ENCODE measurements around the gene SMIM12.

Gene SMIM12

GRCh38 chr1:34845131-34845901 lies 14.2 kb downstream of the SMIM12 start:
- no peak for ATAC-seq
- TF ChIP-seq PPARA (CRISPR knock-in tag; IDR thresholded peaks at IDR 0.05; ENCODE audit: borderline replicate concordance) (no peak), ESRRG (CRISPR knock-in tag; IDR thresholded peaks at IDR 0.05) (no peak), GLIS3 (CRISPR knock-in tag; IDR thresholded peaks at IDR 0.05) (no peak), ZNF70 (CRISPR knock-in tag; IDR thresholded peaks at IDR 0.05) (no peak), RARB (CRISPR knock-in tag; IDR thresholded peaks at IDR 0.05) (no peak), ZNF8 (CRISPR knock-in tag; IDR thresholded peaks at IDR 0.05) (no peak), PATZ1 (CRISPR knock-in tag; IDR thresholded peaks at IDR 0.05; ENCODE audit: borderline replicate concordance) (no peak), ARNTL (CRISPR knock-in tag; IDR thresholded peaks at IDR 0.05; ENCODE audit: borderline replicate concordance, low read depth) (no peak), TSHZ2 (CRISPR knock-in tag; IDR thresholded peaks at IDR 0.05) (no peak), BACH2 (CRISPR knock-in tag; IDR thresholded peaks at IDR 0.05; ENCODE audit: borderline replicate concordance) (no peak), ISL1 (CRISPR knock-in tag; IDR thresholded peaks at IDR 0.05) (no peak), POU6F1 (CRISPR knock-in tag; IDR thresholded peaks at IDR 0.05; ENCODE audit: borderline replicate concordance, low read depth) (no peak), OSR1 (CRISPR knock-in tag; IDR thresholded peaks at IDR 0.05) (no peak), CSRNP3 (CRISPR knock-in tag; IDR thresholded peaks at IDR 0.05) (no peak)

DNA sequence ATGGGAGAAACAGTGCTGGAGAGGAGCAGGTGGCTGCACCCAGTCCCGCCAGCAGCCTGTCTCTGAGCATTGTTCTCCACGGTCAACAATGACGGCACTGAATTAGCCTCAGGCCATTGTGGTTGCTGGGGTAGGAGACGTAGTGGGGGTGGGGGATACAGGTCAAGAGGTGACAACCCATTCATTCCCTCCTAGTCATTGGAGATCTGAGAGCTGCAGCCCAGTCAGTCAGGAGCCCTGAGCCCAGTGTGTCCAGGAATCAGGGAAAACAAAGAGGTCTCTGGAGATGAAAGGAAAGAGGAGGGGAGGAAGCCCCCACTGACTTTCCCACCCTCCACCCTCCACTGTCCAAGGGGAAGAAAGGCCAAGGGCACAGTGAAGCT lies 15.3 kb downstream of the SMIM12 start:
- ATAC-seq = no peak
- TF ChIP-seq ZNF8 (CRISPR knock-in tag; IDR thresholded peaks at IDR 0.05) (no peak), TCF4 (CRISPR knock-in tag; IDR thresholded peaks at IDR 0.05; ENCODE audit: borderline replicate concordance) (no peak)

DNA sequence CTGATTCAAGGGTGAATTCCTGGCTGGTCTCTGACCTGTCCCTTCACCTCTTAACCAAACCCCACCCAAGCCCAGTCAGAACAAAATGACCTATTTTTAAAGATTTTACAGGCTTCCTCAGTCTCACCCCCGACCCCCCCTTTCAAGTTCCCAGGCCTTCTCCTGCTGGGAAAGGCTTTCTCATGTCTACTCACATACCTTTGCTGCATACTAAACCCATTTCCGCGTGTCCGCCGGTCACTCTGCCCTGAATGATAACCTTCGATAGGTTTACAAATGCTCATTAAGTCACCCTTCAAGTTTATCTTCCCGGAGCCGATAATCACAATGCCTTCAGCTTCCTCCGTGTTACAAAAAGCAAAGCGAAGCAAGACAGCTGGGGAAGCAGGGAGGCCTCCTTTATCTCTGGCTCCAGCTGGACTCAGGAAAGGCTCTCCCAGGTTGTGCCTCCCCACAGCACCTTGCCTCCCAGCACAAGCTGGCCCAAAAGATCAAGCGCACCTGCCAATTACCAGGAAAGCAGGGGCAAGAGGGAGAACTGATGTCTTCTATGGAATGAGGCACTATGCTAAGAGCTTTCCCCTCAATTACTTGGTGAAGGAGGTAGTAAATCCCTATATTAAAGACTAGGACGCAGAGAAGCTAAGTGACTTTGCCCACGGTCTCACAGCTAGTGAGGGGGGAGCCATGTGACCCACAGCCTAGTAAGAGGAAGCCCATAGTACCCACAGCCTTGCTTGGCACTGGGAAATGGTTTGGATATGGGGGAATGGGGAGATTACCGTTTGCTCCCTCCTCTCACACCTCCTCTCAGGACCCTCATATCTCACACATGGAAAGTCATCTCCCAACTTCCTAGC lies 15.9 kb downstream of the SMIM12 start:
- TF ChIP-seq OSR1 (CRISPR knock-in tag; IDR thresholded peaks at IDR 0.05) = no peak
- no peak for TF ChIP-seq TCF4 (CRISPR knock-in tag; IDR thresholded peaks at IDR 0.05; ENCODE audit: borderline replicate concordance)
- no peak for TF ChIP-seq ZC3H10 (CRISPR knock-in tag; IDR thresholded peaks at IDR 0.05)
- TF ChIP-seq ISL1 (CRISPR knock-in tag; IDR thresholded peaks at IDR 0.05) = no peak
- no peak for TF ChIP-seq ZNF70 (CRISPR knock-in tag; IDR thresholded peaks at IDR 0.05)
- TF ChIP-seq BACH2 (CRISPR knock-in tag; IDR thresholded peaks at IDR 0.05; ENCODE audit: borderline replicate concordance) = no peak
- TF ChIP-seq SNAI2 (CRISPR knock-in tag; IDR thresholded peaks at IDR 0.05) = no peak
- TF ChIP-seq GLIS3 (CRISPR knock-in tag; IDR thresholded peaks at IDR 0.05) = no peak
- no peak for TF ChIP-seq TOX (CRISPR knock-in tag; IDR thresholded peaks at IDR 0.05; ENCODE audit: borderline replicate concordance)
- TF ChIP-seq ZFP30 (CRISPR knock-in tag; IDR thresholded peaks at IDR 0.05) = no peak
- no peak for TF ChIP-seq ESRRG (CRISPR knock-in tag; IDR thresholded peaks at IDR 0.05)
- no peak for TF ChIP-seq ZNF565 (CRISPR knock-in tag; conservative IDR thresholded peaks at IDR 0.05; ENCODE audit: low read depth)
- TF ChIP-seq CSRNP3 (CRISPR knock-in tag; IDR thresholded peaks at IDR 0.05) = no peak
- TF ChIP-seq POU6F1 (CRISPR knock-in tag; IDR thresholded peaks at IDR 0.05; ENCODE audit: borderline replicate concordance, low read depth) = no peak
- no peak for TF ChIP-seq RARB (CRISPR knock-in tag; IDR thresholded peaks at IDR 0.05)
- no peak for ATAC-seq
